Measurements from ENCODE around the gene MAGOHB.
"Not testable (repeated sequence)": the region's sequence is repeated elsewhere in the genome, so short reads cannot be mapped to it uniquely, and the experiment has no call there.

MAGOHB gene

GRCh38 chr12:10574307-10574706, 39.1 kb downstream of the MAGOHB start:
- in situ Hi-C loops (cut with MboI; ENCODE audit: low pct_unique_long_range_greater_than_20kb, low sequenced_read_pairs, unreplicated experiment), result no loop called here
- DNase-seq (ENCODE audit: low spot score), result no peak
- no peak for TF ChIP-seq CTCF (IDR thresholded peaks at IDR 0.05; ENCODE audit: extremely low read depth, insufficient read depth, missing control alignments)

DNA sequence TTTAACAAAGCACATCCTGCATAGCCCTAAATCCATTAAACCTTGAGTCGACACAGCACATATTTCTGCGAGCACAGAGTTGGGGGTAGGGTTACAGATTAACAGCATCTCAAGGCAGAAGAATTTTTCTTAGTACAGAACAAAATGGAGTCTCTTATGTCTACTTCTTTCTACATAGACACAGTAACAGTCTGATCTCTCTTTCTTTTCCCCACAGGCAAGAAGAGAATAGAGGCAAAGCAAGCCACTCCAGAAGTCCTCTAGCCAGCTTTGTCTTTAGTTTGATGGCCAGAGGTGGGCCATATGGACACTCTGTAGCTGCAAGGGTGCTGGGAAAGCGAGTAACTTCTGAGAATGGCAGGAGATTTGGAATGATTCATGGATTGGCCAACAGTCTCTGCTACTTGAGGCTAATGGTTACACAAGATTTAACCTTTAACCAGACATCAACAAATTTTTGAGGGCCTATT, 41.4 kb downstream of the MAGOHB start:
- in situ Hi-C loops (cut with MboI; ENCODE audit: low pct_unique_long_range_greater_than_20kb, low sequenced_read_pairs, unreplicated experiment); DNase-seq (ENCODE audit: low spot score): not testable (repeated sequence)

DNA sequence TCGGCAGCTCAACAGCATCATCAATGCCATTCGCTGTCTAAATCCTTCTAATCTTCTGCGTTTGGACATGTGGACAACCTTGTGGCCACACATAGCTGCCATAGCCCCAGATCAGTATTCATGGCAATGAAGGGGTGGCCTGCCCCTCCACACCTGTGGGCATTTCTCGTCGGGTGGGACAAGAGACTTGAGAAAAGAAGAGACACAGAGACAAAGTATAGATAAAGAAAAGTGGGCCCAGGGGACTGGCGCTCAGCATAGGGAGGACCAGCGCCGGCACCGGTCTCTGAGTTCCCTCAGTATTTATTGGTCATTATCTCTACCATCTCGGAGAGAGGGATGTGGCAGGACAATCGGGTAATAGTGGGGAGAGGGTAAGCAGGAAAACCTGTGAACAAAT, 42.3 kb downstream of the MAGOHB start:
- in situ Hi-C loops (cut with MboI; ENCODE audit: low pct_unique_long_range_greater_than_20kb, low sequenced_read_pairs, unreplicated experiment), result no loop called here
- no peak for DNase-seq (ENCODE audit: low spot score)
- no peak for TF ChIP-seq CTCF (IDR thresholded peaks at IDR 0.05; ENCODE audit: extremely low read depth, insufficient read depth, missing control alignments)

GRCh38 chr12:10567813-10568212, 45.6 kb downstream of the MAGOHB start:
- no peak for TF ChIP-seq CTCF (IDR thresholded peaks at IDR 0.05; ENCODE audit: extremely low read depth, insufficient read depth, missing control alignments)

GRCh38 chr12:10563966-10564365, 49.4 kb downstream of the MAGOHB start:
- no peak for DNase-seq (ENCODE audit: low spot score)
- no peak for TF ChIP-seq CTCF (IDR thresholded peaks at IDR 0.05; ENCODE audit: extremely low read depth, insufficient read depth, missing control alignments)
- in situ Hi-C loops (cut with MboI; ENCODE audit: low pct_unique_long_range_greater_than_20kb, low sequenced_read_pairs, unreplicated experiment), result loop anchor here (10.0 kb wide), 2 partner anchors 239 to 329 kb away; no protein-coding TSS in a partner anchor

More at GRCh38 chr12:10567813-10568212, 45.6 kb downstream of the MAGOHB start:
- no peak for DNase-seq (ENCODE audit: low spot score)
- in situ Hi-C loops (cut with MboI; ENCODE audit: low pct_unique_long_range_greater_than_20kb, low sequenced_read_pairs, unreplicated experiment), result loop anchor here (10.0 kb wide), 2 partner anchors 243 to 333 kb away; no protein-coding TSS in a partner anchor

- TF ChIP-seq CTCF (IDR thresholded peaks at IDR 0.05; ENCODE audit: extremely low read depth, insufficient read depth, missing control alignments), result no peak
- in situ Hi-C loops (cut with MboI; ENCODE audit: low pct_unique_long_range_greater_than_20kb, low sequenced_read_pairs, unreplicated experiment), result loop anchor here (10.0 kb wide), 2 partner anchors 238 to 328 kb away; no protein-coding TSS in a partner anchor
- DNase-seq (ENCODE audit: low spot score), result no peak
Observed at GRCh38 chr12:10563002-10563401, 50.4 kb downstream of the MAGOHB start.

DNA sequence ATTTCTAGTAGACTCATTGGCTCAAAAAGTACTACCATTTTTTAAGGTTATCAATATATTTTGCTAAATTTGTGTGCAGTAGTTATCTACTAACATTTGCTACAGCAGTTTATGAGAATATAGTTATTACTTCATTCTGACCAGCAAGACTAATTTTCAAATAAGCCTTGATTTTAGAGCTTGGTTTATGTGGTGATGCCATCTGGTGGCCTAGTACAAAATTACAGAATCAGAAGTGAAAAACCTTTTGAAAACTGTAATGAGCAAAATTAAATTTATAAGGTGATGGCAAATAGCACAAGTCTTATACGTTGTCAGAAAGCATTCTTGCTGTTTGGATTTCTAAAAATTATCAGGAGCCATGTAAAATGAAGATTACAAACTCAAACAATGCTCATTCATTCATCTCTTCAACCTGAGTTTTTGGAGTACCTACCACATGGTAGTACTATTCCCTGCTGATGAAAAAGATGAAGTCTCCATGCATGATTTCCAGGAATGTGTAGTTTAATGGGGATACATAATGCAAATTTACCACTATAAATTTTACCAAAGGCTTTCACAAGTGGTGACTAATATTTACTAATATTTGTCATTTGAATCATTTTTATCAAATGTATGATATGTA, 51.0 kb downstream of the MAGOHB start:
- peak; percentile 40 for DNase-seq (ENCODE audit: low spot score)
- in situ Hi-C loops (cut with MboI; ENCODE audit: low pct_unique_long_range_greater_than_20kb, low sequenced_read_pairs, unreplicated experiment), result loop anchor here (10.0 kb wide), 2 partner anchors 238 to 328 kb away; no protein-coding TSS in a partner anchor
- peak; percentile 68 for TF ChIP-seq CTCF (IDR thresholded peaks at IDR 0.05; ENCODE audit: extremely low read depth, insufficient read depth, missing control alignments)

All from GM13977 (cell line).